ENCODE data around the gene EXOC6. TPM values are rescaled to one million over a fixed set of nuclear protein-coding genes. Genes with fewer than 3 reads are reported as not detected.

Gene EXOC6
- total RNA-seq, 1 experiment from 2014 or later: 9.3 TPM

- H3K79me2 ChIP-seq (ENCODE audit: low read depth): no peaks in the 10 kb centered on the region
- H3K27me3 ChIP-seq (ENCODE audit: insufficient read depth, low read depth): no peaks in the 10 kb centered on the region
- no peak for DNase-seq
- no peaks in the 10 kb centered on the region for H3K9me3 ChIP-seq (ENCODE audit: insufficient read depth, low read depth)
- no peaks in the 10 kb centered on the region for H4K20me1 ChIP-seq (ENCODE audit: insufficient read depth)
- H3K4me2 ChIP-seq: no peak overlapping the region
- peaks cover 13% of the 10 kb centered on the region; the same call in 1 of the 2 replicates for H3K4me1 ChIP-seq (replicated peaks; ENCODE audit: insufficient read depth)
- intact Hi-C loops (cut with micrococcal nuclease; ENCODE audit: unreplicated experiment): no loop called here
- no TSS peak for BruUV-seq (replicated peaks)
- no peaks in the 10 kb centered on the region for H3K9me2 ChIP-seq (ENCODE audit: insufficient read depth)
- no peak overlapping the region for H3K27ac ChIP-seq
- TF ChIP-seq EZH2 (IDR thresholded peaks at IDR 0.05; ENCODE audit: low read depth) (no peak), CTCF (conservative IDR thresholded peaks at IDR 0.05) (no peak)
- no peaks in the 10 kb centered on the region for H3F3A ChIP-seq (ENCODE audit: insufficient read depth, low read depth)
- no peak overlapping the region for H3K4me3 ChIP-seq
- CTCF ChIA-PET: no interaction called here
- no peaks in the 10 kb centered on the region for H3K36me3 ChIP-seq (ENCODE audit: low read depth)
- POLR2A ChIA-PET (ENCODE audit: unreplicated experiment): no interaction called here
- H2AFZ ChIP-seq: no peak overlapping the region
These were observed 218.2 kb downstream of the EXOC6 start for GRCh38 chr10:93066544-93066913.

- POLR2A ChIA-PET (ENCODE audit: unreplicated experiment): no interaction called here
- peaks cover 15% of the 10 kb centered on the region; the same call in 1 of the 2 replicates for H3K4me1 ChIP-seq (replicated peaks; ENCODE audit: insufficient read depth)
- CTCF ChIA-PET: no interaction called here
- no peaks in the 10 kb centered on the region for H3F3A ChIP-seq (ENCODE audit: insufficient read depth, low read depth)
- H3K36me3 ChIP-seq (ENCODE audit: low read depth): no peaks in the 10 kb centered on the region
- no peak for DNase-seq
- no peak for TF ChIP-seq CTCF (conservative IDR thresholded peaks at IDR 0.05)
- no peak for TF ChIP-seq EZH2 (IDR thresholded peaks at IDR 0.05; ENCODE audit: low read depth)
- no peak overlapping the region for H3K4me3 ChIP-seq
- BruUV-seq (replicated peaks): no TSS peak
- H3K4me2 ChIP-seq: no peak overlapping the region
- no peaks in the 10 kb centered on the region for H3K27me3 ChIP-seq (ENCODE audit: insufficient read depth, low read depth)
- H3K9me3 ChIP-seq (ENCODE audit: insufficient read depth, low read depth): no peaks in the 10 kb centered on the region
- no peak overlapping the region for H3K27ac ChIP-seq
- H3K9me2 ChIP-seq (ENCODE audit: insufficient read depth): no peaks in the 10 kb centered on the region
- H2AFZ ChIP-seq: no peak overlapping the region
- intact Hi-C loops (cut with micrococcal nuclease; ENCODE audit: unreplicated experiment): no loop called here
- no peaks in the 10 kb centered on the region for H4K20me1 ChIP-seq (ENCODE audit: insufficient read depth)
- no peaks in the 10 kb centered on the region for H3K79me2 ChIP-seq (ENCODE audit: low read depth)
These were observed 219.4 kb downstream of the EXOC6 start for GRCh38 chr10:93067443-93068365.

DNA sequence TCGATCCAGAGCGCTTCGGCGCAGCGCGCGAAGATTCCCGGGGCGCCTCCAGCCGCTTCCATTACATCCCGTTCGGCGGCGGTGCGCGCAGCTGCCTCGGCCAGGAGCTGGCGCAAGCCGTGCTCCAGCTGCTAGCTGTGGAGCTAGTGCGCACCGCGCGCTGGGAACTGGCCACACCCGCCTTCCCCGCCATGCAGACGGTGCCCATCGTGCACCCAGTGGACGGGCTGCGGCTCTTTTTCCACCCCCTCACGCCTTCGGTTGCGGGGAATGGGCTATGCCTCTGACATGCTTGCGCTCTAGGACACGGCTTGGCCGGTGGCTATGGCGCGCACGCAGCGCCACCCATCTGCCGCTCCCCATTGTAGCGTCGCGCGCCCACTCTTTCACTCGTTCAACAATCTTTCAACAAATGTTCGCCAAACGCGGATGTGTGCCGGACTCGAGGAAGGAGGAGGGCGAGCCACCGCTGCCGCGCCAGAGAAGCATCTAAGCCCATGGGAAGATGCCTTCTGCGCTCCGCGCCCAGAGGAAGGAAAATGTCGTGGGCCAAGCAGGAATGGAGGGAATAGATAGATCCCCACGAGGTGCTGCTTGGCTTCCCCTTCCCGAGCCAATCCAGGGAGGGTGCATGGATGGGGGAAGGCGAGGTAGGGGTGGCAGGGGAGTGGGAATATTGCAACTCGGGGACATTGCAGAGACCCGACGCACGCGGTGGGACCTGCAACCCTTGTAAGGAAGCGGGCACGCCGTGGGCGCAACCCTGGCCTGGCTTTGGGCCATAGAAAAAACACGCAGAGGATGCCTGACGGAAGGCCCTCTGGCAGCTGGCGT lies 220.3 kb downstream of the EXOC6 start:
- Histone ChIP-seq H3K4me3 (no peak overlapping the region), H3K27ac (no peak overlapping the region), H3K27me3 (ENCODE audit: insufficient read depth, low read depth) (no peaks in the 10 kb centered on the region), H4K20me1 (ENCODE audit: insufficient read depth) (no peaks in the 10 kb centered on the region), H3F3A (ENCODE audit: insufficient read depth, low read depth) (no peaks in the 10 kb centered on the region), H3K79me2 (ENCODE audit: low read depth) (no peaks in the 10 kb centered on the region), H3K4me2 (no peak overlapping the region), H2AFZ (no peak overlapping the region), H3K9me3 (ENCODE audit: insufficient read depth, low read depth) (no peaks in the 10 kb centered on the region), H3K36me3 (ENCODE audit: low read depth) (no peaks in the 10 kb centered on the region), H3K9me2 (ENCODE audit: insufficient read depth) (no peaks in the 10 kb centered on the region), H3K4me1 (replicated peaks; ENCODE audit: insufficient read depth) (peaks cover 23% of the 10 kb centered on the region; the same call in 1 of the 2 replicates)
- no peak for DNase-seq
- POLR2A ChIA-PET (ENCODE audit: unreplicated experiment): no interaction called here
- TF ChIP-seq CTCF (conservative IDR thresholded peaks at IDR 0.05) (no peak), EZH2 (IDR thresholded peaks at IDR 0.05; ENCODE audit: low read depth) (no peak)
- BruUV-seq (replicated peaks): no TSS peak
- CTCF ChIA-PET: interaction anchor here (0.6 kb wide), 1 partner anchor 167 kb away, joined by 21 read pairs; no protein-coding TSS in a partner anchor
- intact Hi-C loops (cut with micrococcal nuclease; ENCODE audit: unreplicated experiment): no loop called here

Data from PC-9 (cell line).